Caco-2 (cell line): ENCODE results near the gene SULT1C4. TPM values are rescaled to one million over a fixed set of nuclear protein-coding genes. Genes with fewer than 3 reads are reported as not detected.
"Not testable (repeated sequence)": the region's sequence is repeated elsewhere in the genome, so short reads cannot be mapped to it uniquely, and the experiment has no call there.

Experiments
- BruUV-seq: library from RNA; stranded (reverse); fragments of 400-500 nt; replicated peaks from 2 replicates; lab custom pipeline; 2021; lab: Mats Ljungman, UMichigan
- CTCF ChIA-PET: fragments of 300-600 bp; sonication (Branson Sonifier 250); formaldehyde crosslinking; loops from one replicate; lab custom pipeline; 2022; ENCODE audit warnings: antibody characterized with exemption; lab: Charles Lee
- POLR2A ChIA-PET: fragments of 300-600 bp; sonication (Branson Sonifier 250); formaldehyde crosslinking; loops from one replicate; lab custom pipeline; 2022; ENCODE audit warnings: antibody characterized with exemption; lab: Charles Lee
- DNase-seq, 2 experiments: peaks; one replicate each; pipeline versions ENCODE4 v3.0.0 to v3.0.0-alpha.2; 2020 to 2022
- H3K27me3 ChIP-seq: replicated peaks from 2 replicates; pipeline ENCODE4 v1.6.0; 2011; ENCODE audit warnings: low read length; ENCODE audit not compliant: control insufficient read depth, insufficient read depth
- H3K36me3 ChIP-seq: 2 replicates; pipeline ENCODE4 v1.5.1; 2011; ENCODE audit warnings: low read length; ENCODE audit not compliant: control insufficient read depth, insufficient read depth
- H3K4me1 ChIP-seq: fragments of 250-450 bp; sonication (Bioruptor Pico); 2 replicates; pipeline ENCODE4 v1.5.1; 2020; ENCODE audit warnings: mild to moderate bottlenecking
- H3K4me3 ChIP-seq: 2 replicates; pipeline ENCODE4 v1.5.1; 2011; ENCODE audit warnings: low read depth, mild to moderate bottlenecking, control low read depth, low read length
- H3K9me3 ChIP-seq: fragments of 250-450 bp; sonication (Bioruptor Pico); 2 replicates; pipeline ENCODE4 v1.5.1; 2020; ENCODE audit warnings: mild to moderate bottlenecking, moderate library complexity
- H3K27ac Mint-ChIP-seq: one replicate; pipeline ENCODE4 v1.8.0; 2022; ENCODE audit warnings: mixed read lengths; ENCODE audit not compliant: unreplicated experiment
- H3K27me3 Mint-ChIP-seq: one replicate; pipeline ENCODE4 v1.8.0; 2022; ENCODE audit warnings: mixed read lengths; ENCODE audit not compliant: insufficient read depth, unreplicated experiment
- H3K36me3 Mint-ChIP-seq: one replicate; pipeline ENCODE4 v1.8.0; 2022; ENCODE audit warnings: mild to moderate bottlenecking, mixed read lengths; ENCODE audit not compliant: insufficient read depth, unreplicated experiment
- H3K4me1 Mint-ChIP-seq: one replicate; pipeline ENCODE4 v1.8.0; 2022; ENCODE audit warnings: low read depth, mixed read lengths; ENCODE audit not compliant: unreplicated experiment
- H3K4me3 Mint-ChIP-seq: one replicate; pipeline ENCODE4 v1.8.0; 2022; ENCODE audit warnings: mild to moderate bottlenecking, moderate library complexity, mixed read lengths; ENCODE audit not compliant: unreplicated experiment
- H3K9me3 Mint-ChIP-seq: one replicate; pipeline ENCODE4 v1.8.0; 2022; ENCODE audit warnings: mixed read lengths; ENCODE audit not compliant: unreplicated experiment
- intact Hi-C: fragments of 100-400 bp; cut with micrococcal nuclease; formaldehyde crosslinking; loops from one replicate; pipeline ENCODE4 v1.10.0; 2022; ENCODE audit not compliant: unreplicated experiment
- total RNA-seq: library from RNA; stranded (reverse); gene quantifications from 2 replicates; pipeline ENCODE4 v1.2.3, GENCODE V29; 2022
- TF ChIP-seq, protein P1 (sequence below), 2 experiments: fragments of 200-600 bp in 1 of 2; IDR thresholded peaks; 1 replicate in 1 of 2; 2 replicates in 1 of 2; pipeline versions ENCODE4 v1.5.1 to v1.8.0; 2011 to 2022; ENCODE audit warnings: antibody characterized with exemption in 1 of 2, control low read depth in 1 of 2, inconsistent platforms in 1 of 2, low read depth in 1 of 2, low read length in 1 of 2, mild to moderate bottlenecking in 1 of 2, moderate library complexity in 1 of 2; ENCODE audit not compliant: insufficient read depth in 1 of 2, severe bottlenecking in 1 of 2, unreplicated experiment in 1 of 2

Gene SULT1C4
- total RNA-seq, 1 experiment from 2014 or later: 4.0 TPM

DNA sequence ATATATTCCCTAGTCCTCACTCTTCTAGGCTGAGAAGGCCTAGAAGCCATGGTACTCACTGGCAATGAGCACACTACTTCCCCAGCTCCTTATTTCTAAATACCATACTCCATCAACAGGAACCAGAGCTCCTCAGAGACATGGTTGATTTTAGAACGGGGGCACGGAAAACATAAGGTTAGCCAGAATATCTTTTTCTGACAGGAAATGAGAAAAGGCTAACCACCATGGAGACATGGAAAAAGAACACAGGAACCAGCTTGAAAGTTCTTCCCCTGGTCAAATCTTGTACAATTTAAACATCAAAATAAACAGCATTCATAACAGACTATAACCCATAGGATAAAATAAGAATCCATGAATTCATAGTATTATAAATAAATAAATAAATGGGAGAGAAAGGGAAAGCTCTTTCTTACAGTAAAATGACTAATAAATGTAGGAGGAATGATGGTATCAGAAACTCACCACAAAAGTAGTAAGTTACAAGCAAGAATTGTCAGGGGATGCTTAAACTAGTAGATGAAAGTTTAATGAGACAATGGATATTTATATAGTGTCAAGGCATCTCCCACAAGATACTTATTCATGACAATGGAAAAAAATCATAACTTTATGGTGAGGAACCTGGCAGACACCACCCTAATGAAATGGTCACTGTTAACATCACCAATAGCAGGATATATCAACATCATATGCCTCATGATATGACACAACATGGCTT lies 50.7 kb downstream of the SULT1C4 start:
- Histone ChIP-seq H3K4me1 (peaks cover 11% of the 10 kb centered on the region), H3K36me3 (no peaks in the 10 kb centered on the region), H3K27me3 (no peaks in the 10 kb centered on the region), H3K9me3 (0 out of 2 replicates have a peak, but pooled peaks cover 2% of the 10 kb centered on the region), H3K4me3 (no peak overlapping the region)
- no TSS peak for BruUV-seq
- CTCF ChIA-PET: no interaction called here
- TF ChIP-seq, protein P1, sequence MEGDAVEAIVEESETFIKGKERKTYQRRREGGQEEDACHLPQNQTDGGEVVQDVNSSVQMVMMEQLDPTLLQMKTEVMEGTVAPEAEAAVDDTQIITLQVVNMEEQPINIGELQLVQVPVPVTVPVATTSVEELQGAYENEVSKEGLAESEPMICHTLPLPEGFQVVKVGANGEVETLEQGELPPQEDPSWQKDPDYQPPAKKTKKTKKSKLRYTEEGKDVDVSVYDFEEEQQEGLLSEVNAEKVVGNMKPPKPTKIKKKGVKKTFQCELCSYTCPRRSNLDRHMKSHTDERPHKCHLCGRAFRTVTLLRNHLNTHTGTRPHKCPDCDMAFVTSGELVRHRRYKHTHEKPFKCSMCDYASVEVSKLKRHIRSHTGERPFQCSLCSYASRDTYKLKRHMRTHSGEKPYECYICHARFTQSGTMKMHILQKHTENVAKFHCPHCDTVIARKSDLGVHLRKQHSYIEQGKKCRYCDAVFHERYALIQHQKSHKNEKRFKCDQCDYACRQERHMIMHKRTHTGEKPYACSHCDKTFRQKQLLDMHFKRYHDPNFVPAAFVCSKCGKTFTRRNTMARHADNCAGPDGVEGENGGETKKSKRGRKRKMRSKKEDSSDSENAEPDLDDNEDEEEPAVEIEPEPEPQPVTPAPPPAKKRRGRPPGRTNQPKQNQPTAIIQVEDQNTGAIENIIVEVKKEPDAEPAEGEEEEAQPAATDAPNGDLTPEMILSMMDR (IDR thresholded peaks at IDR 0.05; ENCODE audit: insufficient read depth in 1 of 2, low read depth in 1 of 2, low read length in 1 of 2, severe bottlenecking in 1 of 2, unreplicated experiment in 1 of 2): no peak
- Mint-ChIP-seq H3K4me1 (peaks cover 9% of the 10 kb centered on the region), H3K27me3 (no peaks in the 10 kb centered on the region), H3K4me3 (no peak overlapping the region), H3K36me3 (peaks cover 7% of the 10 kb centered on the region), H3K9me3 (no peaks in the 10 kb centered on the region), H3K27ac (no peak overlapping the region)
- POLR2A ChIA-PET: no interaction called here
- intact Hi-C loops: no loop called here
- DNase-seq: no peak

GRCh38 chr2:108435578-108435977 lies 57.8 kb downstream of the SULT1C4 start:
- H3K9me3 Mint-ChIP-seq, H3K4me1 ChIP-seq, H3K27me3 Mint-ChIP-seq, H3K27me3 ChIP-seq, H3K4me3 ChIP-seq, H3K4me1 Mint-ChIP-seq, H3K36me3 Mint-ChIP-seq, H3K27ac Mint-ChIP-seq, POLR2A ChIA-PET, H3K9me3 ChIP-seq, BruUV-seq, H3K36me3 ChIP-seq, H3K4me3 Mint-ChIP-seq, intact Hi-C loops, DNase-seq, CTCF ChIA-PET: not testable (repeated sequence)

GRCh38 chr2:108436976-108437375 lies 59.2 kb downstream of the SULT1C4 start:
- Histone ChIP-seq H3K4me3 (no peak overlapping the region), H3K9me3 (0 out of 2 replicates have a peak, but pooled peaks cover 2% of the 10 kb centered on the region), H3K36me3 (no peaks in the 10 kb centered on the region), H3K4me1 (no peaks in the 10 kb centered on the region), H3K27me3 (no peaks in the 10 kb centered on the region)
- Mint-ChIP-seq H3K27ac (no peak overlapping the region), H3K4me3 (no peak overlapping the region), H3K36me3 (no peaks in the 10 kb centered on the region), H3K27me3 (no peaks in the 10 kb centered on the region), H3K9me3 (no peaks in the 10 kb centered on the region), H3K4me1 (no peaks in the 10 kb centered on the region)
- DNase-seq: no peak
- CTCF ChIA-PET: no interaction called here
- BruUV-seq: no TSS peak
- POLR2A ChIA-PET: no interaction called here
- TF ChIP-seq, protein P1 (IDR thresholded peaks at IDR 0.05; ENCODE audit: insufficient read depth in 1 of 2, low read depth in 1 of 2, low read length in 1 of 2, severe bottlenecking in 1 of 2, unreplicated experiment in 1 of 2): no peak
- intact Hi-C loops: no loop called here

Other genes starting within 250 kb of the SULT1C4 start
- not detected in 2 replicates for gene SULT1C3, start 138.0 kb upstream of the SULT1C4 start, total RNA-seq
- 0.86 and 1.4 TPM in 2 replicates for gene SULT1C2, start 89.1 kb upstream of the SULT1C4 start, total RNA-seq
- 46.2 and 49.9 TPM in 2 replicates for gene GCC2, start 71.3 kb downstream of the SULT1C4 start, total RNA-seq
- 67.2 and 75.2 TPM in 2 replicates for gene LIMS1, start 156.5 kb downstream of the SULT1C4 start, total RNA-seq